Ectodermal cell (in vitro differentiated cells): ENCODE data around the gene LTV1. TPM values are rescaled to one million over a fixed set of nuclear protein-coding genes. Genes with fewer than 3 reads are reported as not detected.
A peak's percentile ranks its signal among the peaks of the same experiment; 100 is the strongest.
"Not testable (repeated sequence)": the region's sequence is repeated elsewhere in the genome, so short reads cannot be mapped to it uniquely, and the experiment has no call there.

Experiments
- H3K27ac ChIP-seq: 2 replicates; pipeline ENCODE4 v1.7.0; 2013; ENCODE audit warnings: mild to moderate bottlenecking, low read depth, low read length; ENCODE audit not compliant: insufficient read depth, poor library complexity, severe bottlenecking
- H3K27me3 ChIP-seq: 2 replicates; pipeline ENCODE4 v1.7.0; 2013; ENCODE audit warnings: mild to moderate bottlenecking, low read length; ENCODE audit not compliant: insufficient read depth, control insufficient read depth, poor library complexity, severe bottlenecking
- H3K36me3 ChIP-seq: one replicate; pipeline ENCODE4 v1.7.0; 2013; ENCODE audit warnings: low read length; ENCODE audit not compliant: control insufficient read depth, insufficient read depth
- H3K4me1 ChIP-seq: one replicate; pipeline ENCODE4 v1.7.0; 2013; ENCODE audit warnings: low read length; ENCODE audit not compliant: control insufficient read depth, insufficient read depth
- H3K4me3 ChIP-seq: 2 replicates; pipeline ENCODE4 v1.7.0; 2013; ENCODE audit warnings: low read depth, low read length, control low read depth; ENCODE audit not compliant: insufficient read depth
- H3K9me3 ChIP-seq: 2 replicates; pipeline ENCODE4 v1.7.0; 2013; ENCODE audit warnings: mild to moderate bottlenecking, low read length, moderate library complexity; ENCODE audit not compliant: control insufficient read depth
- WGBS, 2 experiments: methylation state at CpG; one replicate each; pipeline ENCODE4 v1.1.7; 2013; ENCODE audit warnings: missing lambda C conversion rate in 2 of 2; 5-methylcytosine and 5-hydroxymethylcytosine counted together
- polyA plus RNA-seq, 4 experiments: library from polyadenylated mRNA; stranded (reverse); fragments of 50-300 nt; gene quantifications; one replicate each; pipeline ENCODE4 v1.2.3, GENCODE V29; 2013

Gene LTV1
- 36.2 TPM for polyA plus RNA-seq (2013, experiment 1 of 4)
- 33.3 TPM for polyA plus RNA-seq (2013, experiment 2 of 4)
- 29.9 TPM for polyA plus RNA-seq (2013, experiment 3 of 4)
- 30.3 TPM for polyA plus RNA-seq (2013, experiment 4 of 4)

- WGBS, 2 experiments: 0% methylated on average over 64 of the region's 64 CpGs
- peaks cover 3% of the 10 kb centered on the region for H3K4me1 ChIP-seq
- H3K36me3 ChIP-seq: peaks cover 6% of the 10 kb centered on the region
- no peaks in the 10 kb centered on the region for H3K9me3 ChIP-seq
- no peaks in the 10 kb centered on the region for H3K27me3 ChIP-seq
- H3K4me3 ChIP-seq: peak within 1 kb of the TSS; percentile 67
- H3K27ac ChIP-seq: peak within 1 kb of the TSS; percentile 94
Measured at GRCh38 chr6:143842902-143843676, at the start of gene LTV1. Gene LTV1 (plus strand): TSS chr6:143843338. CDS start chr6:143843478, 140 bp downstream.

GRCh38 chr6:143796551-143796950 lies 46.6 kb upstream of the LTV1 start:
- WGBS, 2 experiments: 98 to 100% methylated on average over 1 to 2 of the region's 2 CpGs
- not testable (repeated sequence) for H3K4me1 ChIP-seq, H3K4me3 ChIP-seq, H3K36me3 ChIP-seq, H3K27ac ChIP-seq, H3K9me3 ChIP-seq, H3K27me3 ChIP-seq

GRCh38 chr6:143798487-143798886 lies 44.7 kb upstream of the LTV1 start:
- H3K27me3 ChIP-seq, H3K27ac ChIP-seq, H3K4me1 ChIP-seq, H3K4me3 ChIP-seq, H3K9me3 ChIP-seq, H3K36me3 ChIP-seq: not testable (repeated sequence)
- 98 to 100% methylated on average over 3 of the region's 3 CpGs for WGBS, 2 experiments

GRCh38 chr6:143802833-143803565 lies 40.1 kb upstream of the LTV1 start:
- H3K36me3 ChIP-seq: no peaks in the 10 kb centered on the region

GRCh38 chr6:143803769-143804568 lies 39.2 kb upstream of the LTV1 start:
- Histone ChIP-seq H3K27ac (no peak overlapping the region), H3K9me3 (peaks cover 2% of the 10 kb centered on the region), H3K4me3 (no peak overlapping the region), H3K27me3 (no peaks in the 10 kb centered on the region), H3K4me1 (no peaks in the 10 kb centered on the region), H3K36me3 (no peaks in the 10 kb centered on the region)
- 91 to 92% methylated on average over 9 of the region's 9 CpGs for WGBS, 2 experiments

More at GRCh38 chr6:143802833-143803565, 40.1 kb upstream of the LTV1 start:
- Histone ChIP-seq H3K4me3 (no peak overlapping the region), H3K27ac (no peak overlapping the region), H3K9me3 (peaks cover 2% of the 10 kb centered on the region), H3K4me1 (no peaks in the 10 kb centered on the region), H3K27me3 (no peaks in the 10 kb centered on the region)
- 93 to 97% methylated on average over 6 to 8 of the region's 8 CpGs for WGBS, 2 experiments

- Histone ChIP-seq H3K27me3 (no peaks in the 10 kb centered on the region), H3K27ac (no peak overlapping the region), H3K36me3 (no peaks in the 10 kb centered on the region), H3K9me3 (no peaks in the 10 kb centered on the region), H3K4me3 (no peak overlapping the region), H3K4me1 (no peaks in the 10 kb centered on the region)
- 65 to 67% methylated on average over 4 of the region's 4 CpGs for WGBS, 2 experiments
Measured at GRCh38 chr6:143804835-143805239, 38.3 kb upstream of the LTV1 start.

- no peak overlapping the region for H3K27ac ChIP-seq
Measured at GRCh38 chr6:143806282-143807102, 36.6 kb upstream of the LTV1 start.

GRCh38 chr6:143807103-143807772 lies 35.9 kb upstream of the LTV1 start:
- Histone ChIP-seq H3K36me3 (no peaks in the 10 kb centered on the region), H3K4me3 (no peak overlapping the region), H3K9me3 (no peaks in the 10 kb centered on the region), H3K27ac (no peak overlapping the region), H3K4me1 (no peaks in the 10 kb centered on the region), H3K27me3 (no peaks in the 10 kb centered on the region)
- 92 to 99% methylated on average over 5 of the region's 6 CpGs for WGBS, 2 experiments

More at GRCh38 chr6:143806282-143807102, 36.6 kb upstream of the LTV1 start:
- Histone ChIP-seq H3K36me3 (no peaks in the 10 kb centered on the region), H3K9me3 (no peaks in the 10 kb centered on the region), H3K27me3 (no peaks in the 10 kb centered on the region), H3K4me1 (no peaks in the 10 kb centered on the region), H3K4me3 (no peak overlapping the region)
- 95% methylated on average over 8 of the region's 8 CpGs for WGBS, 2 experiments

- H3K27me3 ChIP-seq: no peaks in the 10 kb centered on the region
- H3K36me3 ChIP-seq: no peaks in the 10 kb centered on the region
- no peaks in the 10 kb centered on the region for H3K4me1 ChIP-seq
- no peak overlapping the region for H3K4me3 ChIP-seq
- WGBS, 2 experiments: 94 to 97% methylated on average over 1 of the region's 2 CpGs
- no peaks in the 10 kb centered on the region for H3K9me3 ChIP-seq
- no peak overlapping the region for H3K27ac ChIP-seq
Measured at GRCh38 chr6:143810745-143811144, 32.4 kb upstream of the LTV1 start.
